NCI-H2081 treated with DMSO at 0.1 percent for 48 hours (cell line): ENCODE data around the gene TMTC1.
"Not testable (repeated sequence)": the region's sequence is repeated elsewhere in the genome, so short reads cannot be mapped to it uniquely, and the experiment has no call there.

Experiments used
- DNase-seq: peaks from one replicate; lab custom pipeline; 2025; lab: John Stamatoyannopoulos, UW

The TMTC1 gene

GRCh38 chr12:29572938-29573337 is 210.8 kb downstream of the TMTC1 start:
- DNase-seq = no peak

DNA sequence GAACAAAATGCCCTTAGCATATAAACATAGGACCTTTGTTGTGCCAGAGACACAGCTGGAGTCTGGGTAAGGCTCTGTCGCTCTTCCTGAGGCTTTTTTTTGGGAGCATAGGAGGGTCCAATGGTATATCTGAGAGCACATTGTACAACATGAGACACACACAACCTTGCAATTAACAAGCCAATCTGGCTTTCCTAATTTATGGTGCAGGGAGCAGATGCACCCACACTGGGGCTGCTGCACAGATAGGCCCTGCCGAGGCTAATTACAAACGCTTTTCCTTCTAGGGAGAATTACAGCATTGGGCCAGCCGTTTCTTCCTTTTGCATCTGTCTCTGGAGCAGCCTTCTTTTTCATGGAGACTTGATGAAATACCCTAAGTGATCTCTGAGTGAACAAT is 211.3 kb downstream of the TMTC1 start:
- DNase-seq = no peak

- DNase-seq = no peak
Observed at GRCh38 chr12:29569132-29569757, 214.5 kb downstream of the TMTC1 start.

DNA sequence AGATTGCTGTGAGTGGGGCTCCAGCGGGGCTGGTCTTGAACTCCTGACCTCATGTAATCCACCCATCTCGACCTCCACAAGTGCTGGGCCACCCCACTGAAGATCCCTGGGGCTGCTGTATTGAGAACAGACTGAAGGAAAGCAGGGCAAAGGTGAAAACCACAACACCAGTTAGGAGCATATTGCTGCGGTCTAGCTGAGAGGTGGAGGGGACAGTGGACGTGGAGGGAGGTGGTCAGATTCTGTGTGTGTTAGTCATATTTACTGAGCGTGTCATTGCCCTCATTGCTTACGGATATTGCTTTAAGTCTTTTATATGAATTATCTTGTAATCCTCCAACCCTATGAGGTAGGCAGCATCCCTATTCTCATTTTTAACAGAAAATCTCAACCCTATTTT is 217.3 kb downstream of the TMTC1 start:
- no peak for DNase-seq

- DNase-seq = no peak
Observed at GRCh38 chr12:29565727-29566126, 218.0 kb downstream of the TMTC1 start.

DNA sequence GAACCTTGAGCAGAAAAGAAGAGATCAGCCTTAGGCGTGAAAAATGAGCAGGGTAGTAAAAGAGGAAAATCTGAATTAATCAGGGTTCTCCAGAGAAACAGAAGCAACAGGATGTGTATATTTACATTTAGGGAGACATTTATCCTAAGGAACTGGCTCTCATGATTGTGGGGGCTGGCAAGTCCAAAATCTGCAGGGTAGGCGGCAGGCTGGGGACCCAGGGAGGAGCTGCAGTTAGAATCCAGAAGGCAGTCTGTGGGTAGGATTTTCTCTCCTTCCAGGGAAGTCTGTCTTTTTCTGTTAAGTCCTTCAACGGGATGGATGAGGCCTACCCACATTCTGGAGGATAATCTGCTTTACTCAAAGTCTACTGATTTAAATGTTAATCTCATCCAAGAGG is 218.8 kb downstream of the TMTC1 start:
- no peak for DNase-seq

DNA sequence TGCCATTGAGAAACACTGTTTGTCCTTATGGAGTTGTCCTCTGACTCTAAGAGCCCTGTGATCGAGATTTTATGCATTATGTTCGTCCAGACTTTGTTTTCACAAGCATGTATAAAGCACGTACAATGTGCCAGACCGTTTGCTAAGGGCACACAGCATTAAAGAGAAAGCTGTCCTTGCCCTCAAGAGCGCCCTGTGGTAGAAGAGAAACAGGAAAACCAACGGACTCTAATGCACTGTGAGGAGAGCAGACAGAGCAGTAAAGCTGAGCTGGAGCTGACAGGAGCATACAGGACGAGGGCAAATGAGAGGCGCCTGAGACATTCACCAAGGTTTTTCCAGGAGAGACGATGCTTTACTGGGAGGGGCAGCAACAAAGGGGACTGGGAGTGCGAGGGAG is 220.1 kb downstream of the TMTC1 start:
- no peak for DNase-seq

- no peak for DNase-seq
Observed at GRCh38 chr12:29563071-29563470, 220.7 kb downstream of the TMTC1 start.

- DNase-seq = no peak
Observed at GRCh38 chr12:29562110-29562804, 221.5 kb downstream of the TMTC1 start.

GRCh38 chr12:29561664-29562071 is 222.1 kb downstream of the TMTC1 start:
- DNase-seq = no peak

DNA sequence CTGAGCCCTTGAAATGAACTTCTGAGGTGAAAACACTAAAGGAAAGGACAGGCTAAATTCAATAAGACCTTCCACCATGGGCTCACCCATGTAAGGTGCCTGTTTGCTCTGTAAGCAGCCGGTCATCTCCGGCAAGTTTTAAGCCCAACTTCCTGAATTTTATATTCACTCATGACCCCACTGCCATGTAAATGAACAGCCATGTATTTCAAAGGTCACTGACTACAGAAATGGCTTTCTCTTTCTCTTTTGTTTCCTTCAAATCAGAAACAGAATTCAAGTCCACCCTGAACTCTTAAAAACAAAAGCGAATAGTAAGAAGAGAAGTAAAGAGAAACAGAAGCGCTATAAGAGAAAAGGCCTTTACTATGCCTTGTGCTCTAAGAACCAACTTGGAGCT is 224.5 kb downstream of the TMTC1 start:
- DNase-seq = no peak

- no peak for DNase-seq
Observed at GRCh38 chr12:29556363-29556762, 227.4 kb downstream of the TMTC1 start.

DNA sequence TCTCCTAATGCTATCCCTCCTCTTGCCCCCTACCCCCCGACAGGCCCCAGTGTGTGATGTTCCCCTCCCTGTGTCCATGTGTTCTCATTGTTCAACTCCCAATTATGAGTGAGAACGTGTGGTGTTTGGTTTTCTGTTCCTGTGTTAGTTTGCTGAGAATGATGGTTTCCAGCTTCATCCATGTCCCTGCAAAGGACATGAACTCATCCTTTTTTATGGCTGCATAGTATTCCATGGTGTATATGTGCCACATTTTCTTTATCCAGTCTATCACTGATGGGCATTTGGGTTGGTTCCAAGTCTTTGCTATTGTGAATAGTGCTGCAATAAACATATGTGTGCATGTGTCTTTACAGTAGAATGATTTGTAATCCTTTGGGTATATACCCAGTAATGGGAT is 228.3 kb downstream of the TMTC1 start:
- not testable (repeated sequence) for DNase-seq

- no peak for DNase-seq
Observed at GRCh38 chr12:29552994-29553748, 230.6 kb downstream of the TMTC1 start.

GRCh38 chr12:29552324-29552927 is 231.3 kb downstream of the TMTC1 start:
- no peak for DNase-seq

DNA sequence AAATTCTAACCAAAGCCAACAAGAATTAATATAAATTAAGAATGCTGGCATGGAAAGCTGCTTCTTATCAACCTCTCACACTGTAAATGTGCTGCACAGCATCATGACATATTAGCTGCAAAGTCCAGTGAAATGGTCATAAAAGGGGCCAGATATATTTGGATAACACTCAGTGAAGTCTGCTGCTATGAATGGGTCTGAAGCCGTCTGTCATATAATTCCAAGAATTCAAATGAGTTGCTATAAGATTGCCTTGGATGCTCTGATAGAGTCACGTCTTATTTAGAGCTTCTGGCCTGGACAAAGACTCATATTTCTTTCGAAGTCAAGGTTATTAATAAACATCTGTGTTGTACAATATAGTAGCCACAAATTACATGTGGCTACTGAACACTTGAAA is 231.9 kb downstream of the TMTC1 start:
- no peak for DNase-seq

- DNase-seq = no peak
Observed at GRCh38 chr12:29547864-29548263, 235.9 kb downstream of the TMTC1 start.

DNA sequence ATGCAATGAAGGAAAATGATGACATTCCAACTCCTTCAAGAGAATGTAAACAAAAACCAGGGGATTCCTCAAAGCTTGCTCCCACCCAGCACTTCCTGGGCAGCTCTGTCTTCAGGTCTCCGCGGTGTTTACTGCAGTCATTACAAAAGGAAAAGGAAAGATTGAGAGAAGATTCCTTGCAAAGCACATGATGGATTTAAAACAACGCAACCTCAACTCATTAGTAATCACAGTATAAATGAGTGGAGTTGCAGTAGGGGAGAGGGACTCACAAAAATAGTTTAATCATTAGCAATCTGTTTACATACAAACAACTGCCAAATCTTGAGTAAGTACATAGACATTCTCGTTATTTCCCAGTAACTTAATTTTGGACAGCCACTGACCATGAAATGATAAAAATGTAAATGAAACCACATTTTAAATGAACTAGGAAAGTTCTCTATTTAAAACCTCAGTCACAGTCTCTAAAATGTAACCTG is 236.6 kb downstream of the TMTC1 start:
- no peak for DNase-seq

- no peak for DNase-seq
Observed at GRCh38 chr12:29546000-29546399, 237.7 kb downstream of the TMTC1 start.

DNA sequence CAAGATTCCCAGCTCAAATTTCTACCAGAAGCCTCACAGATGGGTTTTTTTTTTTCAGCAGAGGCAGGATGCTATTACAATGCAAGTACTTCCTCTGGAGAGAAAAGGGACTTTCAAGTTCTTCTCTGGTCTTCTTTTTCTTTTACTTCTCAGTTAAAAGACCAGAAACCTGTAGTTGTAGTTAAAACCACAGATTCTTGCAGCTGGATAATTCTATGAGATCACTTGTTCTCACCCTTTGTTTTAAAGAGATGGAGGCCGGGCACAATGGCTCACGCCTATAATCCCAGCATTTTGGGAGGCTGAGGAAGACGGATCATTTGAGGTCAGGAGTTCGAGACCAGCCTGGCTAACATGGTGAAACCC is 238.7 kb downstream of the TMTC1 start:
- no peak for DNase-seq

DNA sequence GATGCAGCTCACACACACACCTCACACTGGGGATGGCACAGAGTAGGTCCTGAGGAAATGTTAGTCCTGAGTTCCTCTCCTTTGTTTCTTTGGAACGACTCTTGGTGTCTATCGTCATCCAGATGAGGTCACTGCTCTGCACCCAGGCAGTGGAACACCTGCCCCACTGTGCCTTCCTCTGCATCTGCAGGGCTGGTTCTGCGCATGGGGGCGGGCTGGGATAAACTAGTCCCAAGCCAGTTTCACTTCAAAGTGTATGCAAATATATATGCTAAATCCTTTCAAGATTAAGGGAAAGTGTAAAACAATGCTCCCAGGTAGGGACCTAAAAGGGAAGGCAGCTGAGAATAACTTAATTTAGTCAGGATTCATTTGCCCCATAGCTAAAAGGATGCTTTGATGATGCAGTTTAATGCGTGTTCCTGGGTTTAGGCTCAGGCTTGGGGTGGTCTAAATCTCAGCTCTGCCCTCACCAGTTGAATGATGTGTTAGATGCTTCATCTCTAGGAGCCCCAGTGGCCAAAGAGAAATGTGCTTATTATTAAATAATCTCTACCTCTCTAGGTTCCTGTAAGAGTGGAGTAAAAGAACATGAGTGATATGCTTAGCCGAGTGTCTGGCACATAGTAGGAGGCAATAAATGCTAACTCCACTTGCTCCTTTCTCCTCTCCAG is 239.2 kb downstream of the TMTC1 start:
- no peak for DNase-seq

DNA sequence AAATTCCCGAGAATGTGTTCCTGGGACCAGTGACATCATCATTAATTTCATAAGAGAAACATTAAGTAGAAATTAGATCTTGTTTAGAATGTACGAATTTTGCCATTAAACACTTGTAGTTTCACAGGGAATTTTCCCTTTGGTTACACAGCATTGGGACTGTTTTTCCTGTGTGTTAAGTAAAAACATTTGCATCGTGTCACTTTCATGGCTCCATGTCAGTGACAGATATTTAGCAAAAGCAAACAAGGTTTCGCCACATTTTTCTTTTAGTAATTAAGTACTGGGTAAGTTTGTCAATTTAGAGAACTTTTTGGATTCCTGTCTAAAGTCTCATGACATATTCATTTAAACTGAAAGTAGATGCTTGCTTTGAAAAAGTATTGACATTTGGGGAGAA is 240.7 kb downstream of the TMTC1 start:
- no peak for DNase-seq
